GM04504 (cell line): ENCODE data around the gene RPS6KA5.
A peak's percentile ranks its signal among the peaks of the same experiment; 100 is the strongest.

ENCODE experiments used
- DNase-seq: peaks from one replicate; pipeline ENCODE4 v3.0.0-alpha.2; 2012; ENCODE audit warnings: low read depth

RPS6KA5 gene

GRCh38 chr14:90938615-90939014 lies 121.8 kb downstream of the RPS6KA5 start:
- DNase-seq: no peak

GRCh38 chr14:90936757-90937440 lies 123.5 kb downstream of the RPS6KA5 start:
- no peak for DNase-seq

- DNase-seq: no peak
These were observed 135.7 kb downstream of the RPS6KA5 start for GRCh38 chr14:90924621-90925340.

GRCh38 chr14:90922141-90922540 lies 138.3 kb downstream of the RPS6KA5 start:
- DNase-seq: no peak

GRCh38 chr14:90911121-90911520 lies 149.3 kb downstream of the RPS6KA5 start:
- no peak for DNase-seq

- DNase-seq: no peak
These were observed 153.3 kb downstream of the RPS6KA5 start for GRCh38 chr14:90907178-90907577.

- no peak for DNase-seq
These were observed 154.9 kb downstream of the RPS6KA5 start for GRCh38 chr14:90905531-90905930.

- peak; percentile 21 for DNase-seq
These were observed 157.3 kb downstream of the RPS6KA5 start for GRCh38 chr14:90903101-90903500.

GRCh38 chr14:90900476-90901083 lies 159.9 kb downstream of the RPS6KA5 start:
- no peak for DNase-seq

GRCh38 chr14:90897022-90897421 lies 163.4 kb downstream of the RPS6KA5 start:
- DNase-seq: no peak

- DNase-seq: no peak
These were observed 166.2 kb downstream of the RPS6KA5 start for GRCh38 chr14:90894241-90894640.

- DNase-seq: no peak
These were observed 166.9 kb downstream of the RPS6KA5 start for GRCh38 chr14:90893510-90893909.

- no peak for DNase-seq
These were observed 167.5 kb downstream of the RPS6KA5 start for GRCh38 chr14:90892970-90893369.

GRCh38 chr14:90891326-90891725 lies 169.1 kb downstream of the RPS6KA5 start:
- DNase-seq: no peak

- DNase-seq: no peak
These were observed 170.0 kb downstream of the RPS6KA5 start for GRCh38 chr14:90890322-90891020.

GRCh38 chr14:90886297-90886815 lies 174.1 kb downstream of the RPS6KA5 start:
- no peak for DNase-seq

GRCh38 chr14:90883782-90884181 lies 176.7 kb downstream of the RPS6KA5 start:
- DNase-seq: no peak

- no peak for DNase-seq
These were observed 177.2 kb downstream of the RPS6KA5 start for GRCh38 chr14:90883197-90883596.

GRCh38 chr14:90880282-90880681 lies 180.2 kb downstream of the RPS6KA5 start:
- no peak for DNase-seq

- no peak for DNase-seq
These were observed 185.8 kb downstream of the RPS6KA5 start for GRCh38 chr14:90874599-90874998.

GRCh38 chr14:90871605-90872233 lies 188.7 kb downstream of the RPS6KA5 start:
- DNase-seq: peak; percentile 10
